ENCODE results near the gene WNT1.
A peak's percentile ranks its signal among the peaks of the same experiment; 100 is the strongest.

WNT1 gene

DNA sequence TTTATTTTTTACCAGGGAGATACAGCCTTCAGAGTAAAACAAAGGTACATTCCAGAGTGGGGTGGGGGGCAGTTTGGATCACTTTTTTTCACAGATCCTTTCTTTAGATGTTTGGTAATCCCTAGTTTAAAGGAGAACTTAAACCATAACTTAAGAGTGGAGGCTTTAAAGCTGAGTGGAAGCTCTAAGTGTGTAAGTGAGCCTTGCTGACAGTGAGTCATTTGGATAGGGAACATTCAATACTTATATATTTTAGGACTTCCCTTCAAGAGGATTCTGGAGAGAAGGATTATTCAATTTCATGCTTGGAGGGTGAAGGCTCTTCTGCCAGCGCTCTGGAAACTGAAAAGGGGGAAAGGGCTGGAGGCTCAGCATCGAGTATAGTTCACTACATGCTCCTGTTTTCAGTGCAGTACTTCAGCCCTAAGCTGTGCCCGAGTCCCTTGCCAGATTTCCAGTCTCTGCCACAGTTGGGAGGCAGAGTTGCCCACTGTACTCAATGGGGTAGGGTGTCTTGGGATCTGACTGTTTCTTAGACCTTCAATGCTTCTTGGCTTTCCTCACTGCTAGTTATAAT is 32.1 kb downstream of the WNT1 start:
- no peak for DNase-seq

DNA sequence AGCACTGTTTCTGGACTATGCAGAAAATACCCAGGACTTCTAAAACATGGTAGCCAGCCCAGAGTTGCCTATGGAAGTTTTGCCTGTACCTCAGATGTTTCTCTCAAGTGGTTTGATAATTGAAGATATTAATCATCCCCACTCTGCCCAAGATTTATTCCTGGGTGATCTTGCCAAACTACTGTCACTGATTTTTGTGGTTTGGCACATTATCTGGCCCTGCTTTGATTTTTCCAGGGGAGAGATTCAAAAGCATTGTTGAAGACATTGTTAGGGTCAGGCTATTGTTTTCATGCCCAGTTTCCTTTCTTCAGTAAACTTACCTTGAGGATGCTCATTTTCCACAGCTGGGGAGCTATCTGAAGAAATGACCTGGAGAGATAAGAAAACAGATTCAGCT is 34.6 kb downstream of the WNT1 start:
- DNase-seq: no peak

DNA sequence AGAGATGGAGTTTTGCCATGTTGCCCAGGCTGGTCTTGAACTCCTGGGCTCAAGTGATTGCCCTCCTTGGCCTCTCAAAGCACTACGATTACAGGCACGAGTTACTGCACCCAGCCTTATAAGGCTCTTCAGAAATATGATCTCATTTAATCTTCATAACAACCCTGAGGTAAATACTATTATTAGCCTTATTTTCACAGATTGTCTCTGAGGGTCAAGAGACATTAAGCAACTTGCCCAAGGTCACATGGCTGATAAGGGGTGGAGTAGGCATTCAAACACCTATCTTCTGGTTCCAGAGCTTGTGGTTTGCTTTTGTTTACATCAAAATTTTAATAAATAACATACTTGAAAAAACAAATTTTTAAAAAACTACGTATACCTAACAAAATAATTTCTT is 35.3 kb downstream of the WNT1 start:
- no peak for DNase-seq

DNA sequence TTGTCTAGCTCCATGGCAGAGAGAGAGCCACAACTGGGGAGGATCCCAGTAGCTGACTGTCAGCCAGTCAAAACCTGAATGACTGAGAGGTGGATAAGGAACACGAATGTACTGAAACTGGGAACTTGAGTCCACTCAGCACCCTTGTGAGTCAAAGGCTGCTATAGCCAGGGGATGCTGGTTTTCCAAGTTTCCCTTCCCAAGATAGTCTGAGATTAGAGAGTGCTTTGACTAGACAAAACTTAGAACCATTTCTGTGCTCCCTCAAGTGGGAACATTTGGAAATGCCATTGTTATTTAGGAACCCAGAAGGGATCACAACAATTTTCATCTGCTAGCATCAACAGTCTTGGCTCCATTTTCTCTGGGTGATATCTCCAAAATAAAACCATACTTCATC is 36.4 kb downstream of the WNT1 start:
- DNase-seq: no peak

DNA sequence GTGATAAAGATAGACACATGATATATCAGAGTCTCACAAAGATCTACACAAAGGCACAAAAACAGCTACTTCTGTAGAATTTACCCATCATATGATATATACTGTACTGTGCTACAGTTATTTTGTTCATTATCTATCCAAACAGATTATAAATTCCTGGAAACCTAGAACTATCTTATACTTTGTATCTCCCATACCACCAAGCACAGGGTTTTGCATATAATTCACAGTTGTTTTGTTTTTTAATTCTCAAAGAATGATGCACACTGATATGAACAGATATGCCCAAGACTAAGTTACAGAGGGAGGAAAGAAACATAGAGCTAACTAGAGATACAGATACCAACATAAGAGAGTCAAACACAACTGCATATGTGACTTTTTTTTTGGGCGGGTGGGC is 37.1 kb downstream of the WNT1 start:
- no peak for DNase-seq

DNA sequence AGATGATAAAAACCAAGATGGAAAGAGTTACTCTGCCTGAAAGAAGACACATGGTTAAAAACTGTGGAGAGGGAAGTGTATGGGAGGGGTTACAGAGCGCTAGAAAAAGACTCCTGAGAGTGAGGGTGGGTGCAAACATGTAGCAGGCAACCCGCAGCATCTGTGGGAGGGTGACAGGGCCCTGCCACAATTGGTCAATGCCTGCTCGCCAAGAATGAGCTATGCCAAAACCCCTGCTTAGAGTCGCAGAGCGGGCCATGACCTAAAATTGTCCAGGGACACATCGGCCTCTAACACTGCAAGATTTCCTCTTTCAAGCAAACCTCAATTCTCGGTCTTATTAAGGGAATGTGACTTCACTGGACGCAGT is 39.8 kb downstream of the WNT1 start:
- DNase-seq: no peak

DNA sequence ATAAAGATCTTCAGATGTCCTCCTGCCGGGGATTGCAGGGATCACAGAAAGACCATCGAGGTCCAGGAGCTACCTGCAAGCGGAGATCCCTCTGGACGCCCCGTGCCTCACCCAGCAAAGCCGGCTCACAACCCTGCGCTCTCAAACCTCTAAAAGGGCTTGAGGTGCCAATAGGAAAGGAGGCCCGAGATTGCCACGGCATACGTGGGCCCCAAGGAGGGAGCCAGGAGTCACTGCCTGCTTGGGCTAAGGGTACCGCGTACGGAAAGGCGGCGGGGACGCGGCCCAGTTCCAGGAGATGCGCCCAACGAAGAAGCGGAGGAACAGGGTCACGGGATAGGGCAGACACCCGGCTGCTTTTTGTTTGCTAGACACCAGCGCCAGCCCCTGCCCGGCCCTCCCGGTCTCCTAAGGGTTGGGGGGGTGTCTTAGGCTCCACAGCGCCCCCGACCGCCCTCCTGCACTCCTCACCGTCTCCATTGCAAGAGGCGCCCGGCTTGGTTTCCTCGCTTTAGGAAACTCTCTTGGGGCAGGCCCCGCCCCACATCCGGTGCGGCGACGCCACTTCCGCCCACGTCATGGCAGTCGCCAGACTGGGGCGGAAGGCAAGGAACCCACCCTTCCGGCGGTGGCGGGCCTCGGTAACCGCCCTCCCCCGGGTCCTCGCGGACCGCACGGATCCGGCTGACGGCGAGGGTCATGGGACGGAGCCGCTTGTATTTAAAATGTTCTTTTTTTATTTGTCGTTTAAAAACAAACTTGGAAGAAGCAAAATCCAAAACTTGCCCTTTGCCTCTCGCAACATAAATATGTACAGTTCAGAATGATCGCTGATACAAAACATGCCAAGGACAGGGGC is 40.4 kb downstream of the WNT1 start, which contains the start of gene PRKAG1:
Gene PRKAG1, minus strand, starts transcription at position 516 of the 859 bp plus-strand sequence. Its CDS starts 36 bp downstream, at position 480.
- peak; percentile 94 for DNase-seq

DNA sequence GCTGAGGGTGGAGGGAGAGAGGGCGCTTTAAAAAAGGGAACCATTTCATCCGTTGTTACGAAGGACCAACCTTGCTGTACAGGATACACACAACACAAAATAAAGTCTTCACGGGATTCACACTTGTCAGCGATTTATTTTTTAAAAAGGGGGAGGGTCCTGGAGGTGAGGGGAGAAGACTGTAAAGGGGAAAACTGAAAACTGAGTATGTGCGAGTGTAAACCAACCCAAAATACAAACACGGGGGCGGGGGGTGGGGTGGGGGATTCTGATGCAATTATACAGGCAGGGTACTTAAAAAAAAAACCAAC is 41.0 kb downstream of the WNT1 start:
- no peak for DNase-seq

DNA sequence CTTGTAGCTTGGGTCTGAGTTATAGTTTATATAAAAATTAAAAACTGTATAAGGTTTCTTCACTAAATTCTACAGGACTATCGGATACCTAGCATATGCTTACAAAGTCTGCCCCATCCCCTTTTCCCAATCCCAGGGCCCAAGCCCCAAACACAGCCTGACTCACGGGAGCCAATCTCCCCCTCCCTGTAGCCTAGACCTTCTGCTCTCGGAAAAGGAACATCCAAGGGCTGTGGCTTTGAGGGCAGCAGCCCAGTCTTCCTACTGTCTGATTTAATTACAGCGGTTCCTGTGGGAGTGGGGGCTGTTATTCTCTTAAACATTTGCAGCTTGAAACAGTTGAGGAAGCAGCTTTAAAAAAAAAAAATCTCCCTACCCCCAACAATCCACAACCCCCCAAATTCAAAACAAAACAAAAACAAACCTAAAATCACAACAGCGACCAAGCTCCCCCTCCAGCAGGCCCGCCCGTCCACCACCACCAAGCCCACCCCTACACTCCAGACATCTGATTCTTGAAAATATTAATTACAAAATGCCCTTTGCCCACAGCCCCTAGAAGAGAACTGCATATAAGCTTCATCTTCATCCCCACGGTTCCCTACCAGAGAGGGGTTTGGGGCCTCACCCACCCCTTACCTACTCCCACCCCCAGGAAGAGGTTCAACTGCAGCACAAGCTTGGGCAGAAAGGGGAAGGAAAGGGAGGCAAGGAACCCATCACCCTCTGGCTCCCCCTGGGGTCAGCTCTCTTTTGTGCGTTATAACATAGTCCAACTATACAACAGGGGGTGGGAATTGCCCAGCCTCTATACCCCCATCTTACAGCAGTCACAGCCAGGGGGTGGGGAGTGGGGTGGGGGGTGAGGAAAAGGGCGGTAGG is 41.6 kb downstream of the WNT1 start:
- DNase-seq: no peak

DNA sequence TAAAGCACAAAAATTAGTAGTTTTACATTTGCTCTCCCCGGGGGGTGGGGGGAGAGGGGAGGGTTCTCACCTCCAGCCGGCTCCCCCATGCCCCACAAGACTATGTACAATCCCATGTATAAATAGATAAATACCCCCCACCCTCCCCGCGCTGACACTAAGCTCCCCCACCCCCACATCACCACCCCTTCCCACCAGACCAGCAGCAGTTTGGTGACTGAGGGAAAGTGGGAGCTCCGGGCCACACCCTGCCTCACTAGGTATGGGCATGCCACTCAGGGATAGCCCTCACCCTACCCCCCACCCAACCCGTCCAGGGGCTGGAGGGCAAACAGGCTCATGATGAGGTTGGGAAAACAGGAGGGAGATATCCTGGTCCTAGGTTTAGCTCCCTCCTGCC is 42.3 kb downstream of the WNT1 start:
- no peak for DNase-seq

DNA sequence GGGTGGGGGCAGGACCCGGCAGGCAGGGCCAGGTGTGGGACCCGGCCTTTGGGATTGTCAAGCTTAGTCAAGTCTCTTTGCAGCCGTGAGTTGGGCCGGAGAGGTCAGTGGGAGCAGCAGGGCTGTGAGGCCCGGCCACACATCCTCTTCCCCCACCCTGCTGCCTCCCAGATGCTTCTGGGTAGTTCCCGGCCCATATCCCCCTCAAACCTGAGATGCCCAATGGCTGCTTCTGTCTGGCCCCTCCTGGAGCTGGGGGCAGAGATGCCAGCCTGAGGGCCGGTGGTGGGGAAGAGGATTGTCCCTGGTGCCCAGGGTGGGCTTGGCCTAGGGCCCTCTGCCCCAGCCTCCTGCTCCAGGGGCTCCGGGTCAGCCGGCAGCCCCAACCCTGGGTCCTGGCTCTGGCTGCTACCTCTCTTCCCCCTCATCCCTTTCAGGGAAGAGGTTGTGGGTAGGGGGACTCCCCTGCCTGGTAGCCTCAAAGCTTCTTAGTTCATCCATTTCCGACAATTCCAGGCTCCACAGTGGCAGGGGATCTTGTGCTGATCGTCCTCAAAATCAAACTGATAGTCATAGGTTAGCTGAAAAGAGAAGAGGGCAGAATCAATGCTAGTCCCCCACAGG is 43.3 kb downstream of the WNT1 start:
- no peak for DNase-seq

DNA sequence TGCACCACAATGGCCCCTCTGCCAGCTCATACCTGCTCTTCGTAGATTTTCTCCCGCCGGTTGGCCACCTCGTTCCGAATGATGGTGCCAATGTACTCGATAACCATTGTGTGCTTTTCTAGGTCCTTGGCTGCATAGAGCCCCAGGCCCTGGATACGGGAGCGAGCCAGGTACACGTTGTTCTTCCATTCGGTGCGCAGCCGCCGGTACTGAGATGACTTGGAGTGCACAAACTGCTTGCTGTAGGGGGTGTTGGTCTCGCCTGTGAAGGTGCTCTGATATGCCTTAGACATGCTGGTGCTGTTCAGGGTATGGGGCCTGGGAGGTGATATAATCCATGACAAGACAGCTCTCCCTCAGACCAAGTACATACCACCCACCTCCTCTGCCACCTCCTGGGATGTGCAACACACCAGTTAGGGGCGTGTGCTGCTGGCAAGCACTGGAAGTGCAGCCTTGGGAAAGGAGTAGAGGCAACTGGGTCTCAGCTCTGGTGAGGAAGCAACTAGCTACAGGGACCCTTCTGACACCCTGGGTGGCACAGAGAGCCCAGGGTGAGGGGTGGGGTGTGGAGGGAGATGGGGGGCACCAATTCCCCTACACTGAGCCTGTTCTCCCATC is 44.5 kb downstream of the WNT1 start:
- no peak for DNase-seq

DNA sequence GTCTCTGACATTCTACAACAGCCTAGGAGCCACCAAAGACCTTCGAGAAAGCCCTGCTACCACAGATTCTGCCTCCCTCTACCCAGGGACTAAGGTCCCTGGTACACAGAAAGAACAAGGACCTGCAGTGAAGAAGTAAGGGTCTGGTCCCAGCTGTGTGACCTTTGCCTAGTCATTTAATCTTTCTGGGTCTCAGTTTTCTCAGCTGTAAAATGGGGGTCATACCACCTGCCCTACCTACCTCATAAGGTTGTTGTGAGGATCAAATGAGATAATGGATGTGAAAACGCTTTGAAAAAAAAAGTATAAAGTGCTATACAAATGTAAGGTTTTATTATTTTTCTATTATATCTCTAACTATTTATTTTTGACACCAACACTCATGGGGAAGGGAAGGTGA is 45.7 kb downstream of the WNT1 start:
- DNase-seq: no peak

DNA sequence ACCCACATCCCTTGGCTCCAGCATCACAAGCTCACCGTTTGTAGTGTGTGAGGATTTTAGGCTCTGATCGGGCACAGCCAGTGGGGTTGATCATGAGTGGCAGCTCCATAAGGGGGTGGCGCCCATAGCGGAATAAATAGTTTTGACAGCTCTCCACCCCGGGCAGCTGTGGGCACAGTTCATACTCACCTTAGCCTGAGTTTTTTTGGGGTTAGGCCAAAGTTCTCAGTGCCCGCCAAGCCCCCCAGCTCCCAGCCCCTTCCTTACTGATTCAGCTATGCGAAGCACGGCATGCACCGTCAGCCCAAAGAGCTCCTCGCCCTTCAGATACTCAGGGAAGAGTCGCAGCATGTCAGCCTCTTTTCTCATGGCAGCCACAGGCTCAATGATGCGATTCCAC is 46.4 kb downstream of the WNT1 start:
- no peak for DNase-seq

DNA sequence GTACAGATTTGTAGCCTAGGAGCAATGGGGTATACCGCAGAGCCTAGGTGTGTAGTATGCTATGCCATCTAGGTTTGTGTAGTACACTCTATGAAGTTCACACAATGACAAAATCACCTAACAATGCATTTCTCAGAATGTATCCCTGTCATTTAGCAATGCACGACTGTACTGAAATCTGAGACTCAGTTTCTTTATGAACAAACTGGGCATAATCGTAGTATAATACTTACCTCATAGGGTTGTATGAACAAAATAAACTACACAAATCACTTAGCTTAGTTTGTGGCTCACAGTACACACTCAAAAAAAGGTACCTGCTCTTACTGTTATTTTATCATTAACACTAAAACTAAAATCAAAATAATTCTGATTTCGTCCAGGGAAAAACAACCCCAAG is 47.3 kb downstream of the WNT1 start:
- DNase-seq: no peak

DNA sequence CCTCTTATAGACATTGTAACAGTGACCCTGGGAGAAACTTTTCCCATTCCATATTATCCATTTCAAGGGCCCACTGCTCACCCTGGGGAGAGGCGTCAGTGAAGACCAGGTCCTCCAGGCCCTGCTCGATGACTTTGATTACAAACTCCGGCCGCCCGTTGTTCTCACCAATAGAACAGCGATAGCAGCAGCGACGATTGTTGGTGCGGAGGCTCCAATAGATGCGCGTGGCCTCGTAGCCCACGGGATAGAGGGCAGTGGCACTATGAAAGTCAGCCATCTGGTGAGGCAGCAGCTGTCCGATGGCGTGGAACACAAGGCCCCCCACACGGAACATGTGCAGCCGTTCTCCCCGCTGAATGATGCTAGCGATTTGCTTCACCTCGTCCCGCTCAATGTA is 48.0 kb downstream of the WNT1 start:
- DNase-seq: no peak

DNA sequence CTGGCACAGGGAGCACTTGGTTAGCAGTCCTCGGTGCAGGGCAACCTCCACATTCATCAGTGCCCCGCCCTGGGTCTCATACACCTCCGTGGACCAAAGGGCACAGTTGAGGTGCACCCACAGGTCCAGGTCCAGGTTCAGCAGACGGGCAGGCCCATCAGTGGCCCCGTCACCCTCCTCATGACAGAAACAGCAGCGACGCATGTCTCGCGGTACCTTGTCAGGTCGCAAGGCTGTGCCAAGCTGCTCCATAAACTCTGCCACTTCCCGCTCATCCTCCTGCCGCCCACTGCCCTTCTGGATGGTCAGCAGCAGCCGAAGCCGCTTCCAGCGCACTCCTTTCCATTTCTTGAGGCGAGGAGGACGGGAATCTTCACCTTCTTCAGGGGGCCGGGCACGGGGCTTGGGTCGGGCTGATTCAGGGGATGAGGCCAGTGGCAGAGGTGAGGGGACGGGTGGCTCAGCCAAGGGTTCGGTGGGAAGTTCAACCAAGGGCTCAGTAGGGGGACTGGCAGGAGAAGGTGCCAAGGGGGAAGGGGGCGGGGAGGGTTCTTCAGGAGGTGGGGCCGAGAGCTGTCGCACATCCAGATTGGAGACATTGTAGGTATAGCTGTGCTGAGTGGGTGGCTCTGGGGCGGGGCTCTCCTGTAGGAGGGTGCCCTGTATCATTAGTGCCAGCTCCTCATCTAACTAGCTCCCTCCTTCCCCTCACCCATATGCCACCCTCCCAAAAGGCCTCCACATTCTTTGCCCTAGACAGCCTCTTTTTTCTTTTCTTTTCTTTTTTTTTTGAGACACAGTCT is 48.8 kb downstream of the WNT1 start:
- no peak for DNase-seq

DNA sequence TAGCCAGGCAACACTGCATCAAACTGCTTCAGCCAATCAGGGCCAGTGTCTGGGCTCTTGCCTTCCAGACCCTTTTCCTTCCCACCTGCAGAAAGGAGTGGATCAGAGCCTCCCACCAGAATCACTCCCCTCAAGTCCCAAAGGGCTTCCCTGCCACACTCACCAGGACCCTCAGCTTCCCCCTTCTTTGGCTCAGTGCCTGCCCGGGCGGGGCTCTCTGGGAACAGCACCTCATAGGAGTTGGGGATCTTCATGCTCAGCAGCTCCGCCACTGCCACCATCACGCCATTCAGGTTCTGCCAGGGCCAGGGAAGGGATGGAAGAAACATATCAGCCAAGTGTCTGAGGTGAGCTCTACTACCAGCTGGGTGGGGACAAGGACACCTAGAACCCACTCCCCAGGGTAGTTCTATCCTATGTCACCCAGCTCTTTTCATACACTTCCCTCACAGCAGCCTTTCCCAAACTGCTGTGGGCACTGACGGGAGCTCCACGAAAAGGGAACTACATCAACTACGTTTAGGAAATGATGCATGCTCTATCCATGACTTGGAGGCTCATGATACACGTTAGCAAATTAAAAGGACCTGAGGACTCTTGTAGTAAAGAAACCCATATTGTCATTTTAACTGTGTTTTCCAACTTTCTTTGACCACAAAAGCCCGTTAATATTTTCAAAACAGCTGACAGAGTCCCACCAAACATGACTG is 49.9 kb downstream of the WNT1 start:
- no peak for DNase-seq

DNA sequence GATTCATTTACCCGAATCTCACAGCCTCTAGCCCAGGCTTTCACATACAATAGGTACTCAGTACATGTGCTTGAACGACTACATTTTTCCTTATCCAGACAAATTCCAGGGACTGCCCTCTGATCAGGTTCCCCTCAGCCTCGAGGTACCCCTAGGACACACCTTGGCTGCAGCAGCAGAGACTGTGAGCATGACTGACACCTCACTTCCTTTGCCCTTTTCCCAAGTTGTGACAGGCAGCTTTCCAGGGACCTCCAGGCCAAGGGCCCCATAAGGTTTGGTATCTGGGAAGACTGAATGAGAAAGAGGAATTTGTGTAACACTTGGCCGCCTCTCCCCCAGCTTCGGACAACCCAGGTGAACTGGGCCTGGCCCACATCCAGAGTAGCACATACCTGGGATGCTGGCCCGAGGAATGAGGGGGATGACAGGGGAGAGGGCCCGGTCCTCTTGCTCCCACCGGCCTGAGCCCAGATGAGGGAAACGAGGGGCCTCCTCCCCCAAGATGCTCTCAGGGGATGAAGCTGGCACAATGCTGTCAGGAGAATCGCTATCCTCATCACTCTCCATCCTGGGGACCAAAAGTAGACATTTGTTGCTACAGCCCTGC is 50.6 kb downstream of the WNT1 start:
- no peak for DNase-seq

DNA sequence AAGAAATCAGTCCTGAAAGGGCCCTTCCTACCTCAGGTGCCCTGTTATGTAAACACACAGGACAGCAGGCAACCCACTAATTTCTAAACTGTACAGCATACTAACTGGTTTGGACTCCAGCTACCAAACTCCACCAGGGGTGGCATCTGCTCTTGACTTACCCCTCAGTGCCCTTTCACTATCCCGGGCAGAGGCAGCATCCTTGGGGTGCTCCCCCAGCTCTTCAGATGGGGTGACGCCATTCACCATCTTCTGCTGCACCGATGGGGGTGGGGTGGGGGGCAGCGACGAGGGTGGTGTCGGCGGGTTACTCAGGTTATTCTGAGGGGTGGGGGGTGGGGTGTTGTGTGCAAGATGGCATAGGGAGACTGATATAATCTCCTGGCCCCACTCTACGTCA is 52.0 kb downstream of the WNT1 start:
- no peak for DNase-seq
